CD4-positive, alpha-beta T cell treated with Interleukin-15 for 4 hours (primary cell): ENCODE results near the gene CEP85L.

ENCODE experiments used
- DNase-seq: peaks from one replicate; pipeline ENCODE4 v3.0.0-alpha.2; 2020; ENCODE audit warnings: low spot score

CEP85L gene

GRCh38 chr6:118577972-118578371, 73.4 kb downstream of the CEP85L start:
- DNase-seq, result no peak

GRCh38 chr6:118574051-118574865, 77.1 kb downstream of the CEP85L start:
- no peak for DNase-seq

GRCh38 chr6:118571121-118571520, 80.3 kb downstream of the CEP85L start:
- no peak for DNase-seq

DNA sequence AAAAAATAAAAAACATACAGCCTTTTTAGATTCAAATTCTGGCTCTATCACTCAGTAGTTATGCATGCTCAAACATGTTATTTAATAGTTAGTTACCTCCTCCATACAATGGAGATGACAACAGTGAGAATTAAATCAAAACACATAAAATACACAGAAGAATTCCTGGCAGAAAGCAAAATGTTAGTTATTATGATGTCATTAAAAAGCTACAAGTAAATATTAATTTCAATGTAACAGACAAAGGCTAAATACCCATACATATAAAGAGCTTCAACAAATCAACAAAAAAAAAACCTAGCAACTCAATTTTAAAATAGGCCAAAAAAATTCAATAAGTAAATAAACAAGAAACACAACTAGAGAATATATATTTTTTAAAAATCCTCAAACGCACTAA, 81.9 kb downstream of the CEP85L start:
- DNase-seq, result no peak

- no peak for DNase-seq
Measured at GRCh38 chr6:118567974-118568373, 83.4 kb downstream of the CEP85L start.

DNA sequence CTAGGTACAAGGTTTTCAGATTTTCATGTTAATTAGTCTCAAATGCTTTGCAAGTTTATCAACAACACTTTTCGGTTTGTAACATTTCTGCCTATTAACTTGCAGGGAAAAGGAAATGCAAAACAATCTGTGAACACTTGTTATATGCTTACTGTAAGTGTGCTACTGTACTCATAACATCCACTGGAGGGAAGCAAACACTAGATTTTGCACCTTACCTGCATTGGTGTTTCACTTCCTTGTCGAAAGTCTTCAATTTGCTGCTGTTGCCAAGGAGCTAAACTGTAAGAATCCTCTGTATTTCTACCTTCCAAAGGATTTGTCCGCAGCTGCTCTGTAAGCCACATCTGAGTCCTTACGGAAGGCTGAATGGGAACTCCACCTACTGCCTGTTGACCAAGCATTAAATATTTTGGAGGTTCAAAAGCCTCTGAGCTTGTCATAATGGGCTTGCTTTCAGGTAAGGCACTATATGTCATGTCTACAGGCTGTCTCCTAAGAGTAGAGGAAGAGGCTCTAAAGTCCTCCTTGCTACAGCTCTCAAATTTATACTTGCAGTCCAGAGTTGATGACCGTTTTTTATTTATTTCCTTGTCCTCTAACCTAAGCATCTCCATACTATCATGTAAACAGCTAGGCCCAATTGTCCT, 86.0 kb downstream of the CEP85L start:
- DNase-seq, result peak; percentile 65

- DNase-seq, result no peak
Measured at GRCh38 chr6:118562959-118563358, 88.4 kb downstream of the CEP85L start.

DNA sequence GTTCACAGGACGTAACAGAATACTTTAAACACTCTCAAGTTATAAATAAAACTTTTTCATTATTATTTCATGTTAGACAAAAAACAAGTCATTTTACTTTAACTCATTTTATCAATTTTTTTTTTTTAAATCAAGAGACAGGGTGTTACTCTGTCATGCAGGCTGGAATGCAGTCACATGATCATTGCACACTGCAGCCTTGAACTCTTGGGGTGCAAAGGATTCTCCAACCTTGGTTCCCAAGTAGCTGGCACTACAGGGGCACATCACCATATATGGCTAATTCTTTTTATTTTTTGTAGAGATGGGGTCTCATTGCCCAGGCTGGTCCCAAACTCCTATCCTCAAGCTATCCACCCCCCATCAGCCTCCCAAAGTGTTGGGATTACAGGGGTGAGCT, 89.1 kb downstream of the CEP85L start:
- no peak for DNase-seq

DNA sequence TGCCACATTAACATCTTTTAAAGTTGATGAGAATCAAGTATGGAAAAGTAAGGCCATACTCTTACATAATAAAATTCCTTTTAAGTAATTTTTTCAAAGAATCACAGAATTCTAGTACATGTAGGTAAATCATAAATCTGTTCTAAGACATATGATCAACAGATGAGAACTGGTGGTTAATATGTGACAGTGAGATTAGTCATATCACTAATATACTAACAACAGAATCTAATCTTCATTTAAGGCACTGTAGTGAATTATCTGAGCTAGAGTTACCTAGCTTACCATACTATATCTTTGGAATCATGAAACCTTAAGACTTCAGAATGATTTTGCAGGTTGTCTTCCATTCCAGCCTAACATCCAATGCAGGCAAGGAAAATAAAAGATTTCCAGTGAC, 91.7 kb downstream of the CEP85L start:
- peak; percentile 9 for DNase-seq

DNA sequence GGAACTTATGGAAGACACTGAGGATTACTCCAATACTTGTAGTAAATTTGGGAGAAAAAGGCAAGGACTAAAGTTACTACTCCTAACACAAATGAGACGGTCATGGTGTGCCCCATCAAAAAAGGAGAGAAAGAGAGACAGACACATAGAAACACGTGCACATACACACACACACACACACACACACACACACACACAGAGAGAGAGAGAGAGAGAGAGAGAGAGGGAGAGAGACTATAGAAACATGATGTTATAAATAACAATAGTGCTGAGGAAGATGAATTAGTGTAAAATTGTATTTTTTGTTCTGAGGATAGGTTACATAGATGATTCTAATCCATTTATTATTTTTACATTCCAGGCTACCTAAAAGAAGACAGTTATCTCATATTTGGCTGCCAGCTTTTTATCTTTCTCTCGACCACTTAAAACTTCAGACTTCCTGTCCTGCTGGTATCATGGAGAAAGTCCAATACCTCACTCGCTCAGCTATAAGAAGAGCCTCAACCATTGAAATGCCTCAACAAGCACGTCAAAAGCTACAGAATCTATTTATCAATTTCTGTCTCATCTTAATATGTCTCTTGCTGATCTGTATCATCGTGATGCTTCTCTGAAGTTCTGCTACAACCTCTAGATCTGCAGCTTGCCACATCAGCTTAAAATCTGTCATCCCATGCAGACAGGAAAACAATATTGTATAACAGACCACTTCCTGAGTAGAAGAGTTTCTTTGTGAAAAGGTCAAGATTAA, 92.8 kb downstream of the CEP85L start:
- DNase-seq, result peak; percentile 70

GRCh38 chr6:118554698-118555097, 96.7 kb downstream of the CEP85L start:
- DNase-seq, result no peak

GRCh38 chr6:118553132-118553531, 98.3 kb downstream of the CEP85L start:
- DNase-seq, result no peak

DNA sequence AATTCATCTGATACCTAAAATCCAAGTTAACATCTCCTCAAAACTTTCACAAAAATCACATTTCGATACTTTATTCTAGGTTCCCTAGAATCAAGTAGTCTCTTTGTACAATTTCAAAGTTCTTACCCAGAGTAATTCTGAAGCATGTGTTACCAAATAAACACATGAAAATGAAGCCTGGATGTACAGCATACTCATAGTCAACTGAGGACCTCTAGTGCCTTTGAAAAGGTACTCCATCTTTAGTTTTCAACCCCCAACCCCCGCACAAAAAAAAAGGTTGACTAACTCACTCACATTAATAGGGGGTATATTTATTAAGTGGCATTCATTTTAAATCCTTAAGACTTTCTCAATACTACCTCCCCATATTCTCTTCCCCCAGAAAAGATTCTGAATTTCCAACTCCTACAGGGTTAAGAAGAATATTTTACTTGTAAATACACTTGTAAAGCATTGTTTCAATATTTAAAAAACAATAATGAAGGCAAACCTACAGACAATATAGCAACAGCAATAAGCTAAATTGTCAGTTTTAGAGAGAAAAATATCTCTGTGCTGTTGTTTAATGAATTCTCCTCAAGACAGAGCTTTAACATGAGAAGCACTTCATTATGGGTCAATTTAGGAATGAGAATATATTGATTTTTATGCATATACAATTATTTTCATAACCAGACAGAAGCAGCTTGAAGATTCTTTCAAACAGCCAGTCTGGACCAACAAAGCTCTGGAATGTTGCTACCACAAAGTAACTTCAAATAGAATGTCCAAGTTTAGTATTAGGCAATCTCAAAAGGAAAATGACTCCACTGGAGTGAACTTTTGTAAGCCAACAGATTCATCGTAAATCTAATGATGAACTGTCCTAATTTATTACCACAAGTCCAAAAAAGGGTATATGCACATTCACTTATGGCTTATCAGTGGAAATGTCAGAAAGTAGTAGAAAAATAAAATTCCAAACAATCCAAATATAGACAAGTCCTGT, 100.0 kb downstream of the CEP85L start:
- DNase-seq, result peak; percentile 52

DNA sequence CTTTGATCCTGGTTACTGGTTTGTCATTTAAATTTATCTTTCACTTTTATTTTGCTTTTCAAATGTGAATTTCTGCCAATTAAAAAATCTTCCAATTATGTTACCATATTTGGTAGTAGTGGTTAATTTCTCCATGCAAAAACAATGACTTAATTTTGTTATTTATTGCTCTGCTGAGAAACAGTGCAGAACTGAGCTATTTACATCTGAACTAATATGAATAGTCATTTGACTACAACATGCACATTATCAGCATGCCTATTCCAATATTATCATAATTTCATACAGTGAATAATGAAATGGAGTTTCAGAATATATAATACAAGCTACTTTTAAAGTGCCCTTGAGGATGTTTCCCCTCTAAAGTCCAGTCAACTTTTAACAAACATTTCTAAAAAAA, 102.8 kb downstream of the CEP85L start:
- no peak for DNase-seq

DNA sequence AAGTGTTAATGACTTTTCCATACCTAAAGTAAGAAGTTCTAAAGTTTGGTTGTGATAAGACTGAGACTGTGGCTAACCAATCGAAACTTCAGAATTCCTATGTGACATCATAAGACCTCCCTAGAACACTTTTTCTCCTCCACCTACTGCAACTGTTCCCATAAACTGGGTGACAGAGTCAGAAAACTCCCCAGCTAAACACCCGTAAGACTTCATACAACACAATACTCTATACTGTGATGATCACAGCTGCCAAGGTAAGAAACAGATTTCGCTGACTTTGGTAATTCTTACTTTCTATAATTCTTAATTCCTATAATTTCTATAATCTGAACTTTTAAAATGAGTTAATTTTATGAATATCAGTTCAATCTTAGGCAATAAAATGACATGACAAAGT, 103.3 kb downstream of the CEP85L start, which contains the start of gene PLN:
TSS of gene PLN (plus strand) at position 161 of the 400 bp plus-strand sequence. CDS start 10,626 bp downstream, outside the sequence.
- no peak for DNase-seq

DNA sequence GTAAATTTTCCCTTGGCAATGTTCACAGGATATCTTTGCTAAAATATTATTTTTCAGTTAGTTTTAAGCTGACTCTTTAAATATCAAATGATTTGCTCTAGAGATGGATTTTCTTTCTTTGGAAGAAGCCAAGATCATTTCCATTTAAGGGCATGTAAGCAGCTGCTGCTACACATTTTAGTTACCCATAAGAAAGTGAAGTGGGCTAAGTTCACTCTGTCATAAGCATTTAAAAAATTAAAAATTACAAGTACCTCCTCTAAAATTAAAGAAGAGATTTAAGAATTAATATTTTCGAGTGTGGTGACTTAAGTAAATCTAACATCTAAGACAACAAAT, 104.5 kb downstream of the CEP85L start:
- no peak for DNase-seq

- DNase-seq, result no peak
Measured at GRCh38 chr6:118546164-118546879, 105.1 kb downstream of the CEP85L start.

DNA sequence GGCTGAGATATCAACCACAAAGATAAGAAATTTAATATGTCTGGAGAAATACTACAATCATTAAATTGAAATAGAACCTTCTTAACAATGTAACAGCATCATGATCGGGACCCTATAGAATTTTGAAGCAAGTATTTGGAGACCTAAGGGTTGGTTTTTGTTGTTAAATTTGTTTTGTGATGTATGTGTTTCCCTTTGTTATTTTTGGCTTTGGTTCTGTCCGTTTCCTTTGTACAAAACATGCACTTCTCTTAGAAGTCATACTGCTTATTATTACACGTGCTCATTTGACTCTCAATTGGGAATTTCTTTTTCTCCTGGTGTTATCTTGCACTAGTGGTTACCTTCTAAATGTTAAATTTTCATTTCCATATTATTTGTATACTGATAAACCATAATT, 107.3 kb downstream of the CEP85L start:
- DNase-seq, result no peak

DNA sequence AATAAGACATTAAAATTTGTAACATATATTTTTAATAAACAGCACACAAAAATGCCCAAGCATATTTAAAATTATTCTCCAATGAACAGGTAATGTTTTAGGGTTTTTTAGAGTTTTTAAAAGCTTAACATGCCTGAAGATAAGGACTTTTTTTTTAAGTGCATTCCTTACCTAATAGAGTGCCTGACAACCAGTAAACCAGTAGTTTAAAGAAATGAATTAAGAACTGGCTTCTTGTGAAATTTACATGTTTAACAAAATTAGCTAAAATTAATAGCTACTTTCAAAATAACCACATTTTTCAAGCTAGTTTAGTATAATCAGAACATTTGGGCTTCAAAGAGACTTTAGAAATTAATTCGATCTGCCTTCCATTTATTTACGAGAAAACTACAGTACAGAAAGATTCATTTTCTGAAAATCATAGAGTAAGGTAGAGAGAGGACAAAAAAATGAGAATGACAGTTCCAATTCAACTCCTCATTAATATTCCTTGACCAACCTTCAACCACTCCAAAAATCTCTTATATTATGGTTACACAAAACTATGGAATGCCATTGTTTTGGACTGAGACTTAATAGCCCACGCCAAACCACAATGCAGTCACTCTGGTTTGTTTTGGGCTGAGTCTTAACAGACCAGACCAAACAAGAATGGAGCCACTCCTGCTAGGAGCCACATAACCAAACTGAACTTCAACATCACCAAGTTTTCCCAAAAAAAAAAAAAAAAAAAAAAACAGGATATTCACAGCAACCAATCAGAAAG, 109.0 kb downstream of the CEP85L start:
- no peak for DNase-seq

DNA sequence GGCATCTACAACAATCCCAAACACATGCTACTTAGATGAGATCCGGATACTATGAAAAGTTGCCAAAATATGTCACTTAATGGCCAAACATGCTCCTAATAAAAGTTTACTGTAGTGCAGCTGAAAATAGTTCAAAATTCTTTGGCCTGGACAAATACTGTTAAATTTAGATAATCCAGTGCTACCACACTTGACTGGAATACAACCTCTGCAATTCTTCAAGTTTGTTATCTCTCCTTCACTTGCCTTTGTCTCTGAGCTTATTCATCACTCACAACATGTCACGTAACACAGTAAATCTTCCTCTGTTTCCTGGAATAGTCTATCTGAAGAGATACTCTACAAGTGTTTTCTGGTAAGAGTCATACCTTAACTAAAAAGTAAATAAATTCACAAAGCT, 113.8 kb downstream of the CEP85L start:
- no peak for DNase-seq
